ENCODE data around the gene FTCD. TPM values are rescaled to one million over a fixed set of nuclear protein-coding genes. Genes with fewer than 3 reads are reported as not detected.

Gene FTCD
- total and polyA plus RNA-seq, 9 of the 15 experiments (the other 6 are each of a cell fraction or from before 2014, with no cell fraction given): 0.11 to 1.6 (median 0.67) TPM; not detected in 5

DNA sequence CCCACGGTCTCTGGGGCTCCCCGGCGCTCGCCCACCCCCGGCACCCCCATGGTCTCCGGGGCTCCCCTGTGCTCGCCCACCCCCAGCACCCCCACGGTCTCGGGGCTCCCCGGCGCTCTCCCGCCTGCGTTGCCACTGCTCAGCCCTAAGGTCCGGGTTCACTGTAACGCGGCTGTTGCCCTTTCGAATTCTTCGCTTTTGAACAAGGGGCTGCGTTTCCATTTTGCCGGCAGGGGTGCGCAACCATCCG, 5.2 kb upstream of the FTCD start (continued):
- TF ChIP-seq, protein P1, sequence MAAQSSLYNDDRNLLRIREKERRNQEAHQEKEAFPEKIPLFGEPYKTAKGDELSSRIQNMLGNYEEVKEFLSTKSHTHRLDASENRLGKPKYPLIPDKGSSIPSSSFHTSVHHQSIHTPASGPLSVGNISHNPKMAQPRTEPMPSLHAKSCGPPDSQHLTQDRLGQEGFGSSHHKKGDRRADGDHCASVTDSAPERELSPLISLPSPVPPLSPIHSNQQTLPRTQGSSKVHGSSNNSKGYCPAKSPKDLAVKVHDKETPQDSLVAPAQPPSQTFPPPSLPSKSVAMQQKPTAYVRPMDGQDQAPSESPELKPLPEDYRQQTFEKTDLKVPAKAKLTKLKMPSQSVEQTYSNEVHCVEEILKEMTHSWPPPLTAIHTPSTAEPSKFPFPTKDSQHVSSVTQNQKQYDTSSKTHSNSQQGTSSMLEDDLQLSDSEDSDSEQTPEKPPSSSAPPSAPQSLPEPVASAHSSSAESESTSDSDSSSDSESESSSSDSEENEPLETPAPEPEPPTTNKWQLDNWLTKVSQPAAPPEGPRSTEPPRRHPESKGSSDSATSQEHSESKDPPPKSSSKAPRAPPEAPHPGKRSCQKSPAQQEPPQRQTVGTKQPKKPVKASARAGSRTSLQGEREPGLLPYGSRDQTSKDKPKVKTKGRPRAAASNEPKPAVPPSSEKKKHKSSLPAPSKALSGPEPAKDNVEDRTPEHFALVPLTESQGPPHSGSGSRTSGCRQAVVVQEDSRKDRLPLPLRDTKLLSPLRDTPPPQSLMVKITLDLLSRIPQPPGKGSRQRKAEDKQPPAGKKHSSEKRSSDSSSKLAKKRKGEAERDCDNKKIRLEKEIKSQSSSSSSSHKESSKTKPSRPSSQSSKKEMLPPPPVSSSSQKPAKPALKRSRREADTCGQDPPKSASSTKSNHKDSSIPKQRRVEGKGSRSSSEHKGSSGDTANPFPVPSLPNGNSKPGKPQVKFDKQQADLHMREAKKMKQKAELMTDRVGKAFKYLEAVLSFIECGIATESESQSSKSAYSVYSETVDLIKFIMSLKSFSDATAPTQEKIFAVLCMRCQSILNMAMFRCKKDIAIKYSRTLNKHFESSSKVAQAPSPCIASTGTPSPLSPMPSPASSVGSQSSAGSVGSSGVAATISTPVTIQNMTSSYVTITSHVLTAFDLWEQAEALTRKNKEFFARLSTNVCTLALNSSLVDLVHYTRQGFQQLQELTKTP (IDR thresholded peaks at IDR 0.05; ENCODE audit: low read depth in 1 of 2, partially characterized antibody in 2 of 2): no peak
- TF ChIP-seq, protein P2, sequence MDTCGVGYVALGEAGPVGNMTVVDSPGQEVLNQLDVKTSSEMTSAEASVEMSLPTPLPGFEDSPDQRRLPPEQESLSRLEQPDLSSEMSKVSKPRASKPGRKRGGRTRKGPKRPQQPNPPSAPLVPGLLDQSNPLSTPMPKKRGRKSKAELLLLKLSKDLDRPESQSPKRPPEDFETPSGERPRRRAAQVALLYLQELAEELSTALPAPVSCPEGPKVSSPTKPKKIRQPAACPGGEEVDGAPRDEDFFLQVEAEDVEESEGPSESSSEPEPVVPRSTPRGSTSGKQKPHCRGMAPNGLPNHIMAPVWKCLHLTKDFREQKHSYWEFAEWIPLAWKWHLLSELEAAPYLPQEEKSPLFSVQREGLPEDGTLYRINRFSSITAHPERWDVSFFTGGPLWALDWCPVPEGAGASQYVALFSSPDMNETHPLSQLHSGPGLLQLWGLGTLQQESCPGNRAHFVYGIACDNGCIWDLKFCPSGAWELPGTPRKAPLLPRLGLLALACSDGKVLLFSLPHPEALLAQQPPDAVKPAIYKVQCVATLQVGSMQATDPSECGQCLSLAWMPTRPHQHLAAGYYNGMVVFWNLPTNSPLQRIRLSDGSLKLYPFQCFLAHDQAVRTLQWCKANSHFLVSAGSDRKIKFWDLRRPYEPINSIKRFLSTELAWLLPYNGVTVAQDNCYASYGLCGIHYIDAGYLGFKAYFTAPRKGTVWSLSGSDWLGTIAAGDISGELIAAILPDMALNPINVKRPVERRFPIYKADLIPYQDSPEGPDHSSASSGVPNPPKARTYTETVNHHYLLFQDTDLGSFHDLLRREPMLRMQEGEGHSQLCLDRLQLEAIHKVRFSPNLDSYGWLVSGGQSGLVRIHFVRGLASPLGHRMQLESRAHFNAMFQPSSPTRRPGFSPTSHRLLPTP (IDR thresholded peaks at IDR 0.05; ENCODE audit: borderline replicate concordance, extremely low read depth, insufficient read length): no peak
- peak in 1 of 2 experiments; percentile 54; a peak in 1 of 4 replicates for TF ChIP-seq KDM1A (IDR thresholded peaks at IDR 0.05)
- TF ChIP-seq, protein P3, sequence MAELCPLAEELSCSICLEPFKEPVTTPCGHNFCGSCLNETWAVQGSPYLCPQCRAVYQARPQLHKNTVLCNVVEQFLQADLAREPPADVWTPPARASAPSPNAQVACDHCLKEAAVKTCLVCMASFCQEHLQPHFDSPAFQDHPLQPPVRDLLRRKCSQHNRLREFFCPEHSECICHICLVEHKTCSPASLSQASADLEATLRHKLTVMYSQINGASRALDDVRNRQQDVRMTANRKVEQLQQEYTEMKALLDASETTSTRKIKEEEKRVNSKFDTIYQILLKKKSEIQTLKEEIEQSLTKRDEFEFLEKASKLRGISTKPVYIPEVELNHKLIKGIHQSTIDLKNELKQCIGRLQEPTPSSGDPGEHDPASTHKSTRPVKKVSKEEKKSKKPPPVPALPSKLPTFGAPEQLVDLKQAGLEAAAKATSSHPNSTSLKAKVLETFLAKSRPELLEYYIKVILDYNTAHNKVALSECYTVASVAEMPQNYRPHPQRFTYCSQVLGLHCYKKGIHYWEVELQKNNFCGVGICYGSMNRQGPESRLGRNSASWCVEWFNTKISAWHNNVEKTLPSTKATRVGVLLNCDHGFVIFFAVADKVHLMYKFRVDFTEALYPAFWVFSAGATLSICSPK (IDR thresholded peaks at IDR 0.05; ENCODE audit: borderline replicate concordance): no peak
- no peak for TF ChIP-seq NR2C2 (CRISPR knock-in tag; IDR thresholded peaks at IDR 0.05)
- no peak for TF ChIP-seq NR2C2 (tag; IDR thresholded peaks at IDR 0.05)
- TF ChIP-seq RBM22 (IDR thresholded peaks at IDR 0.05; ENCODE audit: low read depth, low read length, poor library complexity, severe bottlenecking): peak; percentile 48
- TF ChIP-seq SAFB2 (IDR thresholded peaks at IDR 0.05; ENCODE audit: borderline replicate concordance, low read depth, low read length, severe bottlenecking): no peak
- no peak for TF ChIP-seq ELF4 (CRISPR knock-in tag; IDR thresholded peaks at IDR 0.05)
- TF ChIP-seq, protein P4, sequence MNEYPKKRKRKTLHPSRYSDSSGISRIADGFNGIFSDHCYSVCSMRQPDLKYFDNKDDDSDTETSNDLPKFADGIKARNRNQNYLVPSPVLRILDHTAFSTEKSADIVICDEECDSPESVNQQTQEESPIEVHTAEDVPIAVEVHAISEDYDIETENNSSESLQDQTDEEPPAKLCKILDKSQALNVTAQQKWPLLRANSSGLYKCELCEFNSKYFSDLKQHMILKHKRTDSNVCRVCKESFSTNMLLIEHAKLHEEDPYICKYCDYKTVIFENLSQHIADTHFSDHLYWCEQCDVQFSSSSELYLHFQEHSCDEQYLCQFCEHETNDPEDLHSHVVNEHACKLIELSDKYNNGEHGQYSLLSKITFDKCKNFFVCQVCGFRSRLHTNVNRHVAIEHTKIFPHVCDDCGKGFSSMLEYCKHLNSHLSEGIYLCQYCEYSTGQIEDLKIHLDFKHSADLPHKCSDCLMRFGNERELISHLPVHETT (CRISPR knock-in tag; conservative IDR thresholded peaks at IDR 0.05 in 1 of 2, IDR thresholded peaks at IDR 0.05 in 1 of 2): 0 out of 4 replicates have a peak, but pooled peaks of 1 of the 2 experiments have one; percentile 19
- TF ChIP-seq, protein P5, sequence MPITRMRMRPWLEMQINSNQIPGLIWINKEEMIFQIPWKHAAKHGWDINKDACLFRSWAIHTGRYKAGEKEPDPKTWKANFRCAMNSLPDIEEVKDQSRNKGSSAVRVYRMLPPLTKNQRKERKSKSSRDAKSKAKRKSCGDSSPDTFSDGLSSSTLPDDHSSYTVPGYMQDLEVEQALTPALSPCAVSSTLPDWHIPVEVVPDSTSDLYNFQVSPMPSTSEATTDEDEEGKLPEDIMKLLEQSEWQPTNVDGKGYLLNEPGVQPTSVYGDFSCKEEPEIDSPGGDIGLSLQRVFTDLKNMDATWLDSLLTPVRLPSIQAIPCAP (CRISPR knock-in tag; IDR thresholded peaks at IDR 0.05; ENCODE audit: borderline replicate concordance): no peak
